Subcutaneous adipose tissue (tissue), 4 donors: ENCODE measurements around the gene PPP1R3F. TPM values are rescaled to one million over a fixed set of nuclear protein-coding genes. Genes with fewer than 3 reads are reported as not detected.

ENCODE experiments used
- total RNA-seq, 4 donors: library from RNA; depleted of rRNA; stranded (reverse); fragments of >200 nt; gene quantifications; one replicate each; pipeline ENCODE4 v1.1.0, GENCODE V29; 2016
- TF ChIP-seq, protein P1 (sequence below): fragments of 450-650 bp; IDR thresholded peaks from one replicate; pipeline ENCODE4 v1.5.1; 2016; ENCODE audit warnings: low read depth, mild to moderate bottlenecking, control low read depth, antibody characterized with exemption, moderate library complexity

The PPP1R3F gene
- total RNA-seq = 1 to 10 TPM; 1.8 to 7.5 (median 4.5) TPM

- TF ChIP-seq, protein P1, sequence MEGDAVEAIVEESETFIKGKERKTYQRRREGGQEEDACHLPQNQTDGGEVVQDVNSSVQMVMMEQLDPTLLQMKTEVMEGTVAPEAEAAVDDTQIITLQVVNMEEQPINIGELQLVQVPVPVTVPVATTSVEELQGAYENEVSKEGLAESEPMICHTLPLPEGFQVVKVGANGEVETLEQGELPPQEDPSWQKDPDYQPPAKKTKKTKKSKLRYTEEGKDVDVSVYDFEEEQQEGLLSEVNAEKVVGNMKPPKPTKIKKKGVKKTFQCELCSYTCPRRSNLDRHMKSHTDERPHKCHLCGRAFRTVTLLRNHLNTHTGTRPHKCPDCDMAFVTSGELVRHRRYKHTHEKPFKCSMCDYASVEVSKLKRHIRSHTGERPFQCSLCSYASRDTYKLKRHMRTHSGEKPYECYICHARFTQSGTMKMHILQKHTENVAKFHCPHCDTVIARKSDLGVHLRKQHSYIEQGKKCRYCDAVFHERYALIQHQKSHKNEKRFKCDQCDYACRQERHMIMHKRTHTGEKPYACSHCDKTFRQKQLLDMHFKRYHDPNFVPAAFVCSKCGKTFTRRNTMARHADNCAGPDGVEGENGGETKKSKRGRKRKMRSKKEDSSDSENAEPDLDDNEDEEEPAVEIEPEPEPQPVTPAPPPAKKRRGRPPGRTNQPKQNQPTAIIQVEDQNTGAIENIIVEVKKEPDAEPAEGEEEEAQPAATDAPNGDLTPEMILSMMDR = no peak
Measured at GRCh38 chrX:49269767-49270248, at the start of gene PPP1R3F. PPP1R3F (plus strand) TSS chrX:49269793; CDS start chrX:49269870, 77 bp downstream.

- TF ChIP-seq, protein P1 = no peak
Measured at GRCh38 chrX:49220100-49220499, 49.5 kb upstream of the PPP1R3F start.

DNA sequence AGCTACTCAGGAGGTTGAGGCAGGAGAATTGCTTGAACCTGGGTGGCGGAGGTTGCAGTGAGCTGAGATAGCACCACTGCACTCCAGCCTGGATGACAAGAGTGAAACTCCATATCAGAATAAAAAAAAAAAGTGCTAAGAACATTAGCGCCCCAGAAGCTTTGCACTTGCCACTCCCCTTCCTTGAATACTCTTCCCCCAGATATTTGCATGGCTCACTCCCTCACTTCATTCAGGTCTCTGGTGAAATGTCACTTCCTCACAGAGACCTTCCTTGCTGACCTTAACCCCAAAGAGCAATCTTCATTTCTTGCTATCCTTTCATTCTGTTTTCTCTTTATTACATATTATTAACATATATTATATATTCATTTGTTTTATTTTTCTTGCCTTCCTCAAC is 47.7 kb upstream of the PPP1R3F start:
- TF ChIP-seq, protein P1 = no peak

DNA sequence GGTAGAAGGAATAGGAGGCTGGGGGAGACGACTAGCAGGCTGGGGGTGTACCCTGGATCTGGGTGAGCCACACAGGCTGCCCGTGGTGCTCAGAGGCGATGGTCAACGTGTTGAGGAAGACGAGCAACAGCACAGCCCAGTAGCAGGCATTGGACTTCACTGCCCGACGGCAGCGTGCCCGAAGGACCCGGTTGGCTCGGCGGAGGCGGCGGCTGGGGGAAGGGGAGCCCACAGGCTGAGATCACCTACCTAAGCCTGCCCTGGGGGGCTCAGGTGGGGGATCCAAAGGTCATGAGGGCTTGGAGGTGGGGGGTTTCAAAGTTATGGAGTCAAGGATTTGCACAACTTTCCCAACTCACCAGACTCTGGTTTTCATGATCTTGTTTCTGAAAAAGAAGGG is 43.7 kb upstream of the PPP1R3F start:
- TF ChIP-seq, protein P1 = no peak

DNA sequence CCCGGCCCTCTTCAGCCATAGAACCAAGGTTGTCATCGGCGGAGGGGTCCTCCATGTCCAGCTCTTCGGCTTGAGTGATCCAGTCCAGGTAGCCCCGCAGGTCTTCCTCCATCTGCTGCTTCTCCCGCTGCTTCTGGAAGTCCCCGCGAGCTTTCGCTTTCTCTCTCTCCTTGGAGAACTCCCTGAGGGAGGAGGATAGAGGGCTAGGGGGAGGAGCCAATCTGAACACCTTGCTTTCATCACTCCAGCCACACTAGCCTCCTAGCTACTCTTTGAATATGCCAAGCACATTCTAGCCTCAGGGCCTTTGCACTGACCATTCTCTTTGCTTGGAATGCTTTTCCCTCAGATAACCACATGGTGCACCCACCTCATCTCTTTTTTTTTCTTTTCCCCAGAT is 42.6 kb upstream of the PPP1R3F start:
- TF ChIP-seq, protein P1 = no peak

GRCh38 chrX:49227726-49228125 is 41.9 kb upstream of the PPP1R3F start:
- TF ChIP-seq, protein P1 = no peak

- TF ChIP-seq, protein P1 = no peak
Measured at GRCh38 chrX:49228185-49228584, 41.4 kb upstream of the PPP1R3F start.
